H1 (cell line): ENCODE results near the gene TERC. TPM values are rescaled to one million over a fixed set of nuclear protein-coding genes. Genes with fewer than 3 reads are reported as not detected.

ENCODE experiments used
- CHD7 ChIP-seq: fragments of 300-600 bp; sonication (generic); IDR thresholded peaks from 2 replicates; pipeline ENCODE4 v1.7.1; 2012; ENCODE audit warnings: low read length, moderate library complexity, mild to moderate bottlenecking, inconsistent platforms; ENCODE audit not compliant: insufficient replicate concordance
- JUND ChIP-seq: IDR thresholded peaks from 2 replicates; pipeline ENCODE4 v1.6.1; 2011; ENCODE audit warnings: mild to moderate bottlenecking, improper control_type of control experiment, low read length
- MAX ChIP-seq: IDR thresholded peaks from 2 replicates; pipeline ENCODE4 v1.6.1; 2012; ENCODE audit warnings: inconsistent platforms
- NRF1 ChIP-seq: IDR thresholded peaks from 2 replicates; pipeline ENCODE4 v1.6.1; 2011; ENCODE audit warnings: mild to moderate bottlenecking, low read depth, low read length, improper control_type of control experiment
- PHF8 ChIP-seq: fragments of 200-600 bp; sonication (generic); conservative IDR thresholded peaks from 2 replicates; pipeline ENCODE4 v1.7.1; 2012; ENCODE audit warnings: low read depth, mild to moderate bottlenecking, inconsistent platforms, low read length, moderate library complexity
- RAD21 ChIP-seq, 2 experiments: IDR thresholded peaks in 1 of 2; conservative IDR thresholded peaks in 1 of 2; 2 replicates each; pipeline ENCODE4 v1.6.1; 2011; ENCODE audit warnings: low read depth in 2 of 2, low read length in 2 of 2, improper control_type of control experiment in 1 of 2, inconsistent platforms in 1 of 2, mild to moderate bottlenecking in 1 of 2, moderate library complexity in 1 of 2
- SAP30 ChIP-seq: fragments of 300-600 bp; sonication (generic); IDR thresholded peaks from 2 replicates; pipeline ENCODE4 v1.7.1; 2012; ENCODE audit warnings: low read length, moderate library complexity, mild to moderate bottlenecking, inconsistent platforms; ENCODE audit not compliant: insufficient read depth, insufficient replicate concordance
- SIN3A ChIP-seq, 2 experiments: IDR thresholded peaks in 1 of 2; conservative IDR thresholded peaks in 1 of 2; 2 replicates each; pipeline ENCODE4 v1.6.1; 2011 to 2012; ENCODE audit warnings: low read length in 2 of 2, improper control_type of control experiment in 1 of 2, low read depth in 1 of 2, mild to moderate bottlenecking in 1 of 2
- polyA plus RNA-seq, 7 experiments: library from polyadenylated mRNA; depleted of rRNA in 3 of 7; stranded (reverse) in 5 of 7; unstranded in 2 of 7; fragments of >200 nt in 5 of 7; fragments of 200-250 nt in 2 of 7; gene quantifications; 1 replicate in 5 of 7; 2 replicates in 1 of 7; 4 replicates in 1 of 7; pipeline versions ENCODE4 v1.2.1 to v1.2.3, GENCODE V29; 2011 to 2013; ENCODE audit warnings: missing spikeins in 2 of 7, mixed read lengths in 2 of 7
- total RNA-seq: library from RNA; stranded (reverse); fragmentation: NEBNext Ultra II Directional; extraction: Animal tissue kit (Norgen Biotek cat#: 25700); gene quantifications from 2 replicates; pipeline ENCODE4 v1.2.1, GENCODE V29; 2021

The TERC gene
- total and polyA plus RNA-seq, 2 of the 8 experiments (the other 6 are each of a cell fraction or from before 2014, with no cell fraction given): 2.3 to 17.0 TPM

GRCh38 chr3:169771497-169772304 lies 6.8 kb upstream of the TERC start (continued):
- TF ChIP-seq CHD7: peak; percentile 48
- TF ChIP-seq JUND: no peak
- TF ChIP-seq SIN3A (conservative IDR thresholded peaks at IDR 0.05 in 1 of 2, IDR thresholded peaks at IDR 0.05 in 1 of 2; ENCODE audit: low read depth in 1 of 2, low read length in 2 of 2): no peak; a peak in 1 of 4 replicates
- no peak for TF ChIP-seq NRF1
- peak; percentile 8 for TF ChIP-seq SAP30
- TF ChIP-seq PHF8: no peak
- TF ChIP-seq MAX: no peak
- TF ChIP-seq RAD21 (IDR thresholded peaks at IDR 0.05 in 1 of 2, conservative IDR thresholded peaks at IDR 0.05 in 1 of 2; ENCODE audit: low read depth in 2 of 2, low read length in 2 of 2): no peak
